SK-N-SH (cell line): ENCODE results near the gene UBFD1. TPM values are rescaled to one million over a fixed set of nuclear protein-coding genes. Genes with fewer than 3 reads are reported as not detected.

ENCODE experiments used
- CTCF ChIA-PET: fragments of 300-600, 350-600 bp; formaldehyde crosslinking; extraction: SDS; loops from one replicate; lab custom pipeline; 2021; lab: Yijun Ruan, JAX
- POLR2A ChIA-PET: fragments of 350-600 bp; sonication (Branson Sonifier 250); formaldehyde crosslinking; extraction: SDS; loops from one replicate; lab custom pipeline; 2020; ENCODE audit warnings: antibody characterized with exemption, inconsistent platforms; lab: Yijun Ruan, JAX
- DNase-seq: peaks from one replicate; pipeline ENCODE4 v3.0.0; 2012
- H2AFZ ChIP-seq: fragments of 200-600 bp; sonication (generic); 2 replicates; pipeline ENCODE4 v1.8.1; 2016; ENCODE audit warnings: antibody characterized with exemption, mild to moderate bottlenecking, low read depth
- H3F3A ChIP-seq: fragments of 200-600 bp; sonication (generic); replicated peaks from 2 replicates; pipeline ENCODE3; 2016; ENCODE audit warnings: antibody characterized with exemption, mild to moderate bottlenecking; ENCODE audit not compliant: insufficient read depth
- H3K27ac ChIP-seq, 2 experiments: fragments of 200-500 bp in 1 of 2; fragments of 200-600 bp in 1 of 2; sonication (Bioruptor generic) in 1 of 2; sonication (generic), shearing (Covaris generic) in 1 of 2; 2 replicates each; pipeline versions ENCODE4 v1.5.1 to v1.6.1; 2014 to 2016; ENCODE audit warnings: low read depth in 2 of 2, inconsistent platforms in 1 of 2, low read length in 1 of 2, mild to moderate bottlenecking in 1 of 2, mixed read lengths in 1 of 2
- H3K27me3 ChIP-seq: fragments of 200-600 bp; sonication (generic), shearing (Covaris generic); 2 replicates; pipeline ENCODE4 v1.6.1; 2016; ENCODE audit warnings: mixed run types; ENCODE audit not compliant: insufficient read depth
- H3K36me3 ChIP-seq, 2 experiments: fragments of 200-500 bp in 1 of 2; fragments of 200-600 bp in 1 of 2; sonication (Bioruptor generic) in 1 of 2; sonication (generic) in 1 of 2; replicated peaks in 1 of 2; 2 replicates each; pipeline versions ENCODE3 to v1.5.1; 2014 to 2016; ENCODE audit warnings: low read length in 1 of 2, mild to moderate bottlenecking in 1 of 2; ENCODE audit not compliant: insufficient read depth in 2 of 2, control insufficient read depth in 1 of 2
- H3K4me1 ChIP-seq, 2 experiments: fragments of 200-500 bp in 1 of 2; fragments of 200-600 bp in 1 of 2; sonication (Bioruptor generic) in 1 of 2; sonication (generic), shearing (Covaris generic) in 1 of 2; 2 replicates each; pipeline versions ENCODE4 v1.5.1 to v1.6.1; 2014 to 2016; ENCODE audit warnings: low read depth in 1 of 2, low read length in 1 of 2, mixed run types in 1 of 2; ENCODE audit not compliant: insufficient read depth in 2 of 2, control insufficient read depth in 1 of 2
- H3K4me2 ChIP-seq: fragments of 200-600 bp; sonication (generic), shearing (Covaris generic); 2 replicates; pipeline ENCODE4 v1.6.1; 2017; ENCODE audit warnings: mixed run types
- H3K4me3 ChIP-seq, 2 experiments: fragments of 200-500 bp in 1 of 2; fragments of 200-600 bp in 1 of 2; sonication (Bioruptor generic) in 1 of 2; sonication (generic), shearing (Covaris generic) in 1 of 2; 2 replicates each; pipeline versions ENCODE4 v1.5.1 to v1.8.1; 2014 to 2016; ENCODE audit warnings: low read depth in 2 of 2, inconsistent platforms in 1 of 2, low read length in 1 of 2, mild to moderate bottlenecking in 1 of 2, mixed read lengths in 1 of 2, moderate library complexity in 1 of 2
- H3K79me2 ChIP-seq: fragments of 200-600 bp; sonication (generic); 2 replicates; pipeline ENCODE4 v1.8.1; 2017; ENCODE audit warnings: mild to moderate bottlenecking; ENCODE audit not compliant: insufficient read depth
- H3K9ac ChIP-seq: fragments of 200-600 bp; sonication (generic); 2 replicates; pipeline ENCODE4 v1.6.1; 2017; ENCODE audit warnings: mixed run types
- H3K9me2 ChIP-seq: fragments of 200-600 bp; sonication (generic); 2 replicates; pipeline ENCODE4 v1.6.1; 2017; ENCODE audit warnings: mixed run types
- H3K9me3 ChIP-seq: fragments of 200-600 bp; sonication (generic); 2 replicates; pipeline ENCODE4 v1.6.1; 2017; ENCODE audit warnings: mixed run types, mild to moderate bottlenecking, moderate library complexity
- H4K20me1 ChIP-seq: fragments of 200-600 bp; sonication (generic); 2 replicates; pipeline ENCODE4 v1.6.1; 2017; ENCODE audit warnings: mild to moderate bottlenecking, mixed run types; ENCODE audit not compliant: insufficient read depth
- CTCF ChIP-seq: fragments of 200-600 bp; sonication (generic); IDR thresholded peaks from 2 replicates; pipeline ENCODE4 v1.6.1; 2017; ENCODE audit warnings: antibody characterized with exemption, mild to moderate bottlenecking, moderate library complexity
- ELF1 ChIP-seq: IDR thresholded peaks from 2 replicates; pipeline ENCODE4 v1.4.0; 2012
- EP300 ChIP-seq, 2 experiments: IDR thresholded peaks; 2 replicates each; pipeline versions ENCODE4 v1.4.0 to v1.6.1; 2012; ENCODE audit warnings: borderline replicate concordance in 1 of 2, low read depth in 1 of 2, low read length in 1 of 2
- EZH2phosphoT487 ChIP-seq: fragments of 200-600 bp; sonication (generic); IDR thresholded peaks from 2 replicates; pipeline ENCODE4 v1.6.1; 2017; ENCODE audit warnings: low read depth, mixed run types, mild to moderate bottlenecking, antibody characterized with exemption, moderate library complexity, borderline replicate concordance
- FOSL2 ChIP-seq: IDR thresholded peaks from 2 replicates; pipeline ENCODE4 v1.4.0; 2012; ENCODE audit warnings: low read depth, mild to moderate bottlenecking, moderate library complexity, borderline replicate concordance
- FOXJ3 ChIP-seq: sonication (generic); formaldehyde crosslinking; IDR thresholded peaks from 2 replicates; pipeline ENCODE4 v1.5.1; 2020; ENCODE audit warnings: mild to moderate bottlenecking, missing genetic modification reagents
- FOXM1 ChIP-seq: IDR thresholded peaks from 2 replicates; pipeline ENCODE4 v1.4.0; 2012; ENCODE audit warnings: low read depth, mild to moderate bottlenecking
- GATA2 ChIP-seq: sonication (generic); formaldehyde crosslinking; IDR thresholded peaks from 2 replicates; pipeline ENCODE4 v1.5.0; 2020; ENCODE audit warnings: mild to moderate bottlenecking, missing genetic modification reagents
- IRF3 ChIP-seq: fragments of 150-350 bp; IDR thresholded peaks from 2 replicates; pipeline ENCODE4 v1.6.1; 2016; ENCODE audit warnings: mild to moderate bottlenecking, low read depth, low read length
- JUND ChIP-seq: IDR thresholded peaks from 2 replicates; pipeline ENCODE4 v1.4.0; 2012
- MAX ChIP-seq: IDR thresholded peaks from 2 replicates; pipeline ENCODE4 v1.4.0; 2012; ENCODE audit warnings: low read depth
- MEF2A ChIP-seq: IDR thresholded peaks from 2 replicates; pipeline ENCODE4 v1.4.0; 2012; ENCODE audit warnings: low read depth, borderline replicate concordance
- NFIC ChIP-seq: IDR thresholded peaks from 2 replicates; pipeline ENCODE4 v1.4.0; 2012; ENCODE audit warnings: borderline replicate concordance
- NRF1 ChIP-seq: IDR thresholded peaks from 2 replicates; pipeline ENCODE4 v1.6.1; 2012; ENCODE audit warnings: low read depth, mild to moderate bottlenecking, low read length
- PBX3 ChIP-seq: IDR thresholded peaks from 2 replicates; pipeline ENCODE4; 2012
- RAD21 ChIP-seq: IDR thresholded peaks from 2 replicates; pipeline ENCODE4 v1.6.1; 2012; ENCODE audit warnings: mild to moderate bottlenecking, low read length
- RFX5 ChIP-seq: IDR thresholded peaks from 2 replicates; pipeline ENCODE4 v1.6.1; 2012; ENCODE audit warnings: mild to moderate bottlenecking, improper control_type of control experiment, low read length
- RXRA ChIP-seq: IDR thresholded peaks from 2 replicates; pipeline ENCODE4 v1.4.0; 2012; ENCODE audit warnings: low read depth, mild to moderate bottlenecking, borderline replicate concordance
- SIN3A ChIP-seq: IDR thresholded peaks from 2 replicates; pipeline ENCODE4 v1.6.1; 2012; ENCODE audit warnings: low read depth, mild to moderate bottlenecking, low read length, moderate library complexity, borderline replicate concordance
- SMC3 ChIP-seq: IDR thresholded peaks from 2 replicates; pipeline ENCODE4 v1.6.1; 2012; ENCODE audit warnings: low read depth, low read length, improper control_type of control experiment
- TAF1 ChIP-seq: IDR thresholded peaks from 2 replicates; pipeline ENCODE4 v1.6.1; 2012; ENCODE audit warnings: low read depth, mild to moderate bottlenecking, low read length, moderate library complexity, borderline replicate concordance
- TCF12 ChIP-seq: IDR thresholded peaks from 2 replicates; pipeline ENCODE4 v1.4.0; 2012
- USF1 ChIP-seq: IDR thresholded peaks from 2 replicates; pipeline ENCODE4 v1.4.0; 2012; ENCODE audit warnings: low read depth, borderline replicate concordance
- USF2 ChIP-seq: fragments of 150-350 bp; IDR thresholded peaks from 2 replicates; pipeline ENCODE4 v1.6.1; 2017; ENCODE audit warnings: antibody characterized with exemption, low read length, low read depth, borderline replicate concordance
- YY1 ChIP-seq: IDR thresholded peaks from 2 replicates; pipeline ENCODE4 v1.4.0; 2012; ENCODE audit warnings: low read depth, mild to moderate bottlenecking
- WGBS: methylation state at CpG from one replicate; pipeline ENCODE4 v1.1.6; 2017; ENCODE audit warnings: low lambda C conversion rate; 5-methylcytosine and 5-hydroxymethylcytosine counted together
- polyA plus RNA-seq, 3 experiments: library from polyadenylated mRNA; depleted of rRNA; stranded (reverse); fragments of >200 nt; gene quantifications; 2 replicates each; pipeline ENCODE4 v1.2.3, GENCODE V29; 2012

Gene UBFD1
- 66.1 and 68.9 TPM in 2 replicates for polyA plus RNA-seq (2012; rRNA removed)
- polyA plus RNA-seq (2012; cell fraction: cytosol; rRNA removed) = 53.4 and 67.1 TPM in 2 replicates
- polyA plus RNA-seq (2012; cell fraction: nucleus; rRNA removed) = 129 and 153 TPM in 2 replicates

GRCh38 chr16:23556881-23557778 is at the start of gene UBFD1, which contains the start of gene EARS2:
UBFD1 (plus strand) TSS chr16:23557727; CDS start chr16:23557743, 16 bp downstream.
EARS2 (minus strand) TSS chr16:23557350; CDS start chr16:23557343, 7 bp downstream.
- ChIA-PET POLR2A (interaction anchor here (0.6 to 1.6 kb wide), 3 partner anchors 11 to 32 kb away, joined by 3 to 7 read pairs (median 5); no protein-coding TSS in a partner anchor), CTCF (interaction anchor here (0.6 to 3.9 kb wide), 12 partner anchors 12 to 121 kb away, joined by 3 to 21 read pairs (median 4); partner anchors contain the start of genes GGA2, NDUFAB1 and PLK1)
- Histone ChIP-seq H3K9me2 (no peaks in the 10 kb centered on the region), H3K4me1 (peaks cover 12 to 17% of the 10 kb centered on the region in 2 experiments), H3K79me2 (peaks cover 70% of the 10 kb centered on the region), H3K27ac (peak within 1 kb of the TSS; percentile 87 to 93), H3K36me3 (peaks cover 34 to 36% of the 10 kb centered on the region in 2 experiments), H2AFZ (peak within 1 kb of the TSS; percentile 84), H3K9ac (peak within 1 kb of the TSS; percentile 96), H3F3A (peaks cover 7% of the 10 kb centered on the region), H3K4me2 (peak within 1 kb of the TSS; percentile 90), H3K27me3 (no peaks in the 10 kb centered on the region), H3K4me3 (peak within 1 kb of the TSS; percentile 89 to 98), H4K20me1 (no peaks in the 10 kb centered on the region; the same call in 1 of the 2 replicates), H3K9me3 (no peaks in the 10 kb centered on the region)
- 7% methylated on average over 17 of the region's 65 CpGs for WGBS
- peak; percentile 96 for DNase-seq
- TF ChIP-seq PBX3 (peak; percentile 98), RXRA (no peak), EP300 (IDR thresholded peaks at IDR 0.05; ENCODE audit: borderline replicate concordance in 1 of 2, low read depth in 1 of 2, low read length in 1 of 2) (peak; percentile 6 to 28; a peak in 2 of 4 replicates), FOSL2 (no peak), FOXJ3 (CRISPR knock-in tag) (no peak), USF2 (peak; percentile 67; the same call in 1 of the 2 replicates), NRF1 (no peak), FOXM1 (peak; percentile 71), SMC3 (peak; percentile 34; the same call in 1 of the 2 replicates), MEF2A (no peak; the same call in 1 of the 2 replicates), EZH2phosphoT487 (no peak), MAX (peak; percentile 98), NFIC (no peak; the same call in 1 of the 2 replicates), IRF3 (no peak), RFX5 (peak; percentile 55; the same call in 1 of the 2 replicates), CTCF (peak; percentile 88), RAD21 (peak; percentile 28; the same call in 1 of the 2 replicates), JUND (no peak), USF1 (peak; percentile 92), YY1 (peak; percentile 88), GATA2 (CRISPR knock-in tag) (no peak), SIN3A (peak; percentile 71; the same call in 1 of the 2 replicates), TAF1 (peak; percentile 84; the same call in 1 of the 2 replicates), ELF1 (peak; percentile 52; the same call in 1 of the 2 replicates), TCF12 (no peak)
